ENCODE measurements around the gene SLC18A3.
A peak's percentile ranks its signal among the peaks of the same experiment; 100 is the strongest.

DNA sequence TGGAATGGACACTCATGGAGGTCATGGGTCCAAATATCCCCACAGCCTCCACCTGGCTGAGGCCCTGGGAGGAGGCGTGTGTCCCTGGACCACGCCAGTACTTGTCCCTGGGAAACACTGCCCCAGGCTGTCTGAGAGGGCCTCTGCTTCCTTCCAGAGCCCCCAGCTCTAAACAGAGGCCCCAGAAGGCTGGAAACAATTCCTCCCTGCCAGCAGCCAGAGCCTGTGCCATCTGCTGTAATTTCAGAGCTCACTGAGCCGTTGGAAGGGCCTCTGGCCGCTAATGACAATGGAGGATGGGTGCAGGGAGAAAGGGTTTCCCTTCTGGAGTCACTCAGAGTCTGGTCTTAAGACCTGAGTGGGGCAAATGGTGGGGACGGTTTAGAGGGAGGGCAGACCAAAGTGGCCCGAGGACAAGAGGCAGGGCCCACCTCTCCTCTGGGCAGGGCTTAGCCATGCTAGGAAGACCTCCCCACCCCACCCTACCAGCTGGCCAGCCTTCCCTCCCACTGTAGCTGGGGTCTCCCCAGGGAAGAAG is 10.8 kb downstream of the SLC18A3 start:
- TF ChIP-seq, protein P1, sequence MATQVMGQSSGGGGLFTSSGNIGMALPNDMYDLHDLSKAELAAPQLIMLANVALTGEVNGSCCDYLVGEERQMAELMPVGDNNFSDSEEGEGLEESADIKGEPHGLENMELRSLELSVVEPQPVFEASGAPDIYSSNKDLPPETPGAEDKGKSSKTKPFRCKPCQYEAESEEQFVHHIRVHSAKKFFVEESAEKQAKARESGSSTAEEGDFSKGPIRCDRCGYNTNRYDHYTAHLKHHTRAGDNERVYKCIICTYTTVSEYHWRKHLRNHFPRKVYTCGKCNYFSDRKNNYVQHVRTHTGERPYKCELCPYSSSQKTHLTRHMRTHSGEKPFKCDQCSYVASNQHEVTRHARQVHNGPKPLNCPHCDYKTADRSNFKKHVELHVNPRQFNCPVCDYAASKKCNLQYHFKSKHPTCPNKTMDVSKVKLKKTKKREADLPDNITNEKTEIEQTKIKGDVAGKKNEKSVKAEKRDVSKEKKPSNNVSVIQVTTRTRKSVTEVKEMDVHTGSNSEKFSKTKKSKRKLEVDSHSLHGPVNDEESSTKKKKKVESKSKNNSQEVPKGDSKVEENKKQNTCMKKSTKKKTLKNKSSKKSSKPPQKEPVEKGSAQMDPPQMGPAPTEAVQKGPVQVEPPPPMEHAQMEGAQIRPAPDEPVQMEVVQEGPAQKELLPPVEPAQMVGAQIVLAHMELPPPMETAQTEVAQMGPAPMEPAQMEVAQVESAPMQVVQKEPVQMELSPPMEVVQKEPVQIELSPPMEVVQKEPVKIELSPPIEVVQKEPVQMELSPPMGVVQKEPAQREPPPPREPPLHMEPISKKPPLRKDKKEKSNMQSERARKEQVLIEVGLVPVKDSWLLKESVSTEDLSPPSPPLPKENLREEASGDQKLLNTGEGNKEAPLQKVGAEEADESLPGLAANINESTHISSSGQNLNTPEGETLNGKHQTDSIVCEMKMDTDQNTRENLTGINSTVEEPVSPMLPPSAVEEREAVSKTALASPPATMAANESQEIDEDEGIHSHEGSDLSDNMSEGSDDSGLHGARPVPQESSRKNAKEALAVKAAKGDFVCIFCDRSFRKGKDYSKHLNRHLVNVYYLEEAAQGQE (IDR thresholded peaks at IDR 0.05; ENCODE audit: low read depth, low read length) = no peak
- TF ChIP-seq RCOR1 (IDR thresholded peaks at IDR 0.05; ENCODE audit: low read length) (no peak), EP300 (IDR thresholded peaks at IDR 0.05; ENCODE audit: borderline replicate concordance in 1 of 2, low read depth in 1 of 2, low read length in 1 of 2) (peak in 1 of 2 experiments; percentile 35; a peak in 1 of 4 replicates), GATA2 (CRISPR knock-in tag; IDR thresholded peaks at IDR 0.05) (no peak), MXI1 (IDR thresholded peaks at IDR 0.05; ENCODE audit: low read depth, low read length) (no peak)
- TF ChIP-seq, protein P2, sequence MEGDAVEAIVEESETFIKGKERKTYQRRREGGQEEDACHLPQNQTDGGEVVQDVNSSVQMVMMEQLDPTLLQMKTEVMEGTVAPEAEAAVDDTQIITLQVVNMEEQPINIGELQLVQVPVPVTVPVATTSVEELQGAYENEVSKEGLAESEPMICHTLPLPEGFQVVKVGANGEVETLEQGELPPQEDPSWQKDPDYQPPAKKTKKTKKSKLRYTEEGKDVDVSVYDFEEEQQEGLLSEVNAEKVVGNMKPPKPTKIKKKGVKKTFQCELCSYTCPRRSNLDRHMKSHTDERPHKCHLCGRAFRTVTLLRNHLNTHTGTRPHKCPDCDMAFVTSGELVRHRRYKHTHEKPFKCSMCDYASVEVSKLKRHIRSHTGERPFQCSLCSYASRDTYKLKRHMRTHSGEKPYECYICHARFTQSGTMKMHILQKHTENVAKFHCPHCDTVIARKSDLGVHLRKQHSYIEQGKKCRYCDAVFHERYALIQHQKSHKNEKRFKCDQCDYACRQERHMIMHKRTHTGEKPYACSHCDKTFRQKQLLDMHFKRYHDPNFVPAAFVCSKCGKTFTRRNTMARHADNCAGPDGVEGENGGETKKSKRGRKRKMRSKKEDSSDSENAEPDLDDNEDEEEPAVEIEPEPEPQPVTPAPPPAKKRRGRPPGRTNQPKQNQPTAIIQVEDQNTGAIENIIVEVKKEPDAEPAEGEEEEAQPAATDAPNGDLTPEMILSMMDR (IDR thresholded peaks at IDR 0.05) = no peak
- TF ChIP-seq, protein P3, sequence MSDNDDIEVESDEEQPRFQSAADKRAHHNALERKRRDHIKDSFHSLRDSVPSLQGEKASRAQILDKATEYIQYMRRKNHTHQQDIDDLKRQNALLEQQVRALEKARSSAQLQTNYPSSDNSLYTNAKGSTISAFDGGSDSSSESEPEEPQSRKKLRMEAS (IDR thresholded peaks at IDR 0.05; ENCODE audit: low read depth) = no peak
